Breast epithelium (tissue), 4 donors: Measurements from ENCODE around the gene GPHA2. TPM values are rescaled to one million over a fixed set of nuclear protein-coding genes. Genes with fewer than 3 reads are reported as not detected.

Experiments used
- DNase-seq, 2 donors: peaks; one replicate each; pipeline ENCODE4 v3.0.0-alpha.2; 2019; ENCODE audit warnings: low spot score in 2 of 2
- H3K27ac ChIP-seq, 2 donors: fragments of 200-600 bp; sonication (generic) in 1 of 2; one replicate each; pipeline ENCODE4 v1.5.1; 2016 to 2019; ENCODE audit warnings: mild to moderate bottlenecking in 1 of 2
- H3K27me3 ChIP-seq, 2 donors: fragments of 200-600 bp; sonication (generic) in 1 of 2; one replicate each; pipeline versions ENCODE4 v1.5.1 to v1.6.0; 2017 to 2019; ENCODE audit warnings: control low read depth in 1 of 2, mild to moderate bottlenecking in 1 of 2
- H3K36me3 ChIP-seq: fragments of 200-600 bp; one replicate; pipeline ENCODE4 v1.5.1; 2019
- H3K4me1 ChIP-seq, 2 donors: fragments of 200-600 bp; sonication (generic); one replicate each; pipeline ENCODE4 v1.5.1; 2016 to 2019; ENCODE audit warnings: control low read depth in 1 of 2
- H3K4me3 ChIP-seq, 3 donors: fragments of 200-600 bp; sonication (generic); 1 replicate in 2 of 3; 2 replicates in 1 of 3; pipeline ENCODE4 v1.5.1; 2016 to 2019; ENCODE audit warnings: mild to moderate bottlenecking in 3 of 3, moderate library complexity in 2 of 3
- H3K9me3 ChIP-seq, 2 donors: fragments of 200-600 bp; sonication (generic) in 1 of 2; one replicate each; pipeline ENCODE4 v1.5.1; 2016 to 2019; ENCODE audit warnings: control low read depth in 1 of 2
- POLR2A ChIP-seq: fragments of 450-650 bp; IDR thresholded peaks from one replicate; pipeline ENCODE4 v1.6.1; 2016; ENCODE audit warnings: antibody characterized with exemption, mild to moderate bottlenecking, moderate library complexity
- POLR2AphosphoS5 ChIP-seq, 3 donors: sonication (generic); formaldehyde crosslinking; IDR thresholded peaks; one replicate each; pipeline ENCODE4 v1.6.1; 2017; ENCODE audit warnings: antibody characterized with exemption in 3 of 3
- intact Hi-C: fragments of 100-400 bp; cut with DNase I; formaldehyde crosslinking; loops from one replicate; pipeline ENCODE4 v1.15.1; 2023; ENCODE audit warnings: low total_unique reads
- total RNA-seq, 3 donors: library from RNA; depleted of rRNA; stranded (reverse); fragments of >200 nt; gene quantifications; one replicate each; pipeline ENCODE4 v1.1.0, GENCODE V29; 2016
- TF ChIP-seq, protein P1 (sequence below), 3 donors: fragments of 450-650 bp; IDR thresholded peaks; one replicate each; pipeline ENCODE4 v1.5.1; 2016 to 2017; ENCODE audit warnings: antibody characterized with exemption in 3 of 3, mild to moderate bottlenecking in 3 of 3, moderate library complexity in 3 of 3

Gene GPHA2
- total RNA-seq, 3 donors from 2014 or later: not detected

DNA sequence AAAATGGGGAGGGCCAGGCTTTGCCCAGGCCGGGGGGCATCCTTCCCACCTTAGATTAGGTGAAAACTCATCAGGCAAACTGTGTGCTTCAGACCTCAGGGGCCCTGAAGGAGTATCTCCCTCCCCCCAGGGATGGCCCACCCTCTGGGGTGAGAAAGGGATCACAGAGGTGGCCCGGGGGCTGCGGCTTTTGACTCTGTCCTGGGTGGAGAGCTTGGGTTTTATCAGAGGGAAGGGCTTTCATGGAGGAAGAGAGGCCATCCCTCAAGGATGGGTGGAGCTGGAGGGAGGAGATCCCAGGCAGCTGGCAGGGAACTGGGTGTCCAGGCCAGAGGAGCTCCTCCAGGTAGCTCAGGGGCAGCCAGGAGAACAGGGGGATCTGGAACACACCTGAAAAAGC is 14.3 kb downstream of the GPHA2 start:
- DNase-seq: no peak
- no peak for TF ChIP-seq POLR2AphosphoS5 (IDR thresholded peaks at IDR 0.05)
- TF ChIP-seq, protein P1, sequence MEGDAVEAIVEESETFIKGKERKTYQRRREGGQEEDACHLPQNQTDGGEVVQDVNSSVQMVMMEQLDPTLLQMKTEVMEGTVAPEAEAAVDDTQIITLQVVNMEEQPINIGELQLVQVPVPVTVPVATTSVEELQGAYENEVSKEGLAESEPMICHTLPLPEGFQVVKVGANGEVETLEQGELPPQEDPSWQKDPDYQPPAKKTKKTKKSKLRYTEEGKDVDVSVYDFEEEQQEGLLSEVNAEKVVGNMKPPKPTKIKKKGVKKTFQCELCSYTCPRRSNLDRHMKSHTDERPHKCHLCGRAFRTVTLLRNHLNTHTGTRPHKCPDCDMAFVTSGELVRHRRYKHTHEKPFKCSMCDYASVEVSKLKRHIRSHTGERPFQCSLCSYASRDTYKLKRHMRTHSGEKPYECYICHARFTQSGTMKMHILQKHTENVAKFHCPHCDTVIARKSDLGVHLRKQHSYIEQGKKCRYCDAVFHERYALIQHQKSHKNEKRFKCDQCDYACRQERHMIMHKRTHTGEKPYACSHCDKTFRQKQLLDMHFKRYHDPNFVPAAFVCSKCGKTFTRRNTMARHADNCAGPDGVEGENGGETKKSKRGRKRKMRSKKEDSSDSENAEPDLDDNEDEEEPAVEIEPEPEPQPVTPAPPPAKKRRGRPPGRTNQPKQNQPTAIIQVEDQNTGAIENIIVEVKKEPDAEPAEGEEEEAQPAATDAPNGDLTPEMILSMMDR (IDR thresholded peaks at IDR 0.05): no peak
- no peak for TF ChIP-seq POLR2A
- H3K27ac ChIP-seq: no peak overlapping the region
- H3K4me3 ChIP-seq: no peak overlapping the region
- peaks cover 5 to 7% of the 10 kb centered on the region in 2 donors for H3K4me1 ChIP-seq
- no peaks in the 10 kb centered on the region for H3K36me3 ChIP-seq
- intact Hi-C loops: no loop called here
- H3K27me3 ChIP-seq: no peaks in the 10 kb centered on the region
- no peaks in the 10 kb centered on the region for H3K9me3 ChIP-seq

DNA sequence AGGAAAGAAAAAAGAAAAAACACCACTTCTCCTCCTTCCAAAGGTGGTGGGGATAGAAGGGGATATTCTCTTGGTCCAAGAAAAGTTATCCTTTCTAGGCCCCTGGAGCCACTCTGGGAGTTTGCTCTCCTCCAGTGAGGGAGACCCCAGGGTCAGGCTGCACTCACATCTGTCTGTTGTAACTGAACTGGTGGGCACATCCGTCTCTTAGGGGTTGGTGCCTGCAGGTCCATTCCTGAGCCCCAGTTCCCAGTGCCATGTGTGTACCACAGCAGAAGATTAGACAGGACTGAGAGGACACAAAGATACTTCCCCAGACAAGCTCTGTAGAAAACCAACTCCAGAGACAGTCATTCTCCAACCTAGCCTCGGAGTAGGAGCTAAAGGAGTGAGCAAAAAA is 15.6 kb downstream of the GPHA2 start:
- no peak overlapping the region for H3K4me3 ChIP-seq
- intact Hi-C loops: no loop called here
- no peaks in the 10 kb centered on the region for H3K9me3 ChIP-seq
- H3K36me3 ChIP-seq: no peaks in the 10 kb centered on the region
- no peaks in the 10 kb centered on the region for H3K27me3 ChIP-seq
- H3K27ac ChIP-seq: no peak overlapping the region
- DNase-seq: no peak
- peaks cover 2 to 9% of the 10 kb centered on the region in 2 donors for H3K4me1 ChIP-seq
- TF ChIP-seq, protein P1 (IDR thresholded peaks at IDR 0.05): no peak
- no peak for TF ChIP-seq POLR2A
- no peak for TF ChIP-seq POLR2AphosphoS5 (IDR thresholded peaks at IDR 0.05)

DNA sequence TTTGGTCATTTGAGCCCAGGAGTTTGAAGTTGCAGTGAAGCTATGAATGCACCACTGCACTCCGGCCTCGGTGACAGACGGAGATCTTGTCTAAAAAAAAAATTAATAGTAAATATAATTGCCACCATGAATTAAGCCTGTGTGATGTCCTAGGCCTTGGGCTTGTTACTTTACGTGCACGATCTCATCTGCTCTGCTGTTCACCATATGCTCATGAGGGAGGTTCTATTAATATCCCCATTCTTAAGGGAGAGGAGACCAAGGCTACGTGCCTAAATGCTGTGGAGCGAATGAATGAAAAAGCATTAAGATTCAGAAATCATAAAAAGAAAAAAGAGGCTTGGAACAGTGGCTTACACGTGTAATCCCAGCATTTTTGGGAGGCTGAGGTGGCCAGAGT is 16.1 kb downstream of the GPHA2 start:
- Histone ChIP-seq H3K27me3 (no peaks in the 10 kb centered on the region), H3K27ac (no peak overlapping the region), H3K4me1 (peaks cover 0 to 9% of the 10 kb centered on the region in 2 donors), H3K9me3 (no peaks in the 10 kb centered on the region), H3K4me3 (no peak overlapping the region), H3K36me3 (no peaks in the 10 kb centered on the region)
- intact Hi-C loops: no loop called here
- TF ChIP-seq POLR2AphosphoS5 (IDR thresholded peaks at IDR 0.05) (no peak), POLR2A (no peak)
- TF ChIP-seq, protein P1 (IDR thresholded peaks at IDR 0.05): no peak
- DNase-seq: no peak

DNA sequence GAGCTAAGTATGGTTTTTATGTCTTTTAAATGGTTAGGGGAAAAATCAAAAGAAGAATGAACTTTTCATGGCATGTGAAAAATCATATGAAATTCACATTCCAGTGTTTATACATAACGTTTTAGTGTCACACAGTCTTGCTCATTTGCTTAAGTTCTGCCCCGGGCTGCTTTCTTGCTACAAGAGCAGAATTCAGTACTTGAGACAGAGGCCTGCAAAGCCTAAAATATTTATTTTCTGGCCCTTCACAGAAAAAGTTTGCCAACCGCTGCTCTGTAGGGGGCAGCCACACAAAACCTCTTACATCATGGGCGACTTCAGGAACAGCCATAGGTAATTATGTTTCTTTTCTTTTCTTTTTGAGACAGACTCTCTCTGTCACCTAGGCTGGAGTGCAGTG is 17.7 kb downstream of the GPHA2 start:
- peak overlapping the region; percentile 85 to 97 (median 96) for H3K4me3 ChIP-seq
- H3K27me3 ChIP-seq: no peaks in the 10 kb centered on the region
- intact Hi-C loops: no loop called here
- no peak for DNase-seq
- no peaks in the 10 kb centered on the region for H3K9me3 ChIP-seq
- no peaks in the 10 kb centered on the region for H3K36me3 ChIP-seq
- peaks cover 0 to 9% of the 10 kb centered on the region in 2 donors for H3K4me1 ChIP-seq
- H3K27ac ChIP-seq: peak overlapping the region; percentile 59 to 85
- TF ChIP-seq POLR2A: no peak
- TF ChIP-seq, protein P1 (IDR thresholded peaks at IDR 0.05): no peak
- TF ChIP-seq POLR2AphosphoS5 (IDR thresholded peaks at IDR 0.05): no peak

DNA sequence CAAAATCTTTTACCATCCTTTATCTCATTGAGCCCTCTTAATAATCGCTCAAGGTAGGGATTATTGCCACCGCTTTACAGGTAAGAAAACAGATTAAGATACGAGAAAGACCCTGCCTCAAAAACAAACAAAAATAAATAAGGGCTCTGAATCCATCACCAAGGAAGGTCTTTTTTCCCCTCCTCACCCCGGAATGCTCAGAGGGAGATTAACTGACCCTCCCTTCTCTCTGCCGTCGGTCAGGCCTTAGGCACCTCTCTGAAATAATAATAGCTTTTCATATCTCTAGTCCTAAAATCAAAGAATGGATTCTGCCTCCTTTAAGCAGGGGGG is 18.1 kb downstream of the GPHA2 start:
- no peaks in the 10 kb centered on the region for H3K9me3 ChIP-seq
- no peak for DNase-seq
- peak overlapping the region; percentile 59 to 85 for H3K27ac ChIP-seq
- H3K36me3 ChIP-seq: no peaks in the 10 kb centered on the region
- H3K4me3 ChIP-seq: peak overlapping the region; percentile 85 to 97 (median 96)
- TF ChIP-seq POLR2A (no peak), POLR2AphosphoS5 (IDR thresholded peaks at IDR 0.05) (no peak)
- TF ChIP-seq, protein P1 (IDR thresholded peaks at IDR 0.05): no peak
- peaks cover 0 to 9% of the 10 kb centered on the region in 2 donors for H3K4me1 ChIP-seq
- intact Hi-C loops: no loop called here
- no peaks in the 10 kb centered on the region for H3K27me3 ChIP-seq
